Pancreas (tissue), 10 donors: ENCODE results near the gene STAT5B. TPM values are rescaled to one million over a fixed set of nuclear protein-coding genes. Genes with fewer than 3 reads are reported as not detected.
"Not testable (repeated sequence)": the region's sequence is repeated elsewhere in the genome, so short reads cannot be mapped to it uniquely, and the experiment has no call there.

Source experiments
- ATAC-seq, 4 donors: fragments of 200-7000 bp; cut with Tn5 transposase; one replicate each; pipeline versions ENCODE4 v1.8.0 to v1.9.1; 2020; ENCODE audit warnings: mild to moderate bottlenecking in 4 of 4, moderate library complexity in 4 of 4
- DNase-seq, 6 donors: peaks; one replicate each; pipeline ENCODE4 v3.0.0-alpha.2; 2020
- FAIRE-seq: peaks from 2 replicates; lab custom pipeline; 2012; peaks lifted over from hg19 to GRCh38; lab: Jason Lieb, UNC
- H3K27ac ChIP-seq, 4 donors: fragments of 200-600 bp; sonication (generic); 1 replicate in 3 of 4; 2 replicates in 1 of 4; pipeline versions ENCODE4 v1.5.0 to v1.8.0; 2020
- H3K27me3 ChIP-seq, 4 donors: fragments of 200-600 bp; one replicate each; pipeline ENCODE4 v1.8.0; 2021
- H3K36me3 ChIP-seq, 3 donors: fragments of 200-600 bp; sonication (generic) in 1 of 3; one replicate each; pipeline versions ENCODE4 v1.5.0 to v1.8.0; 2020 to 2021
- H3K4me1 ChIP-seq, 3 donors: fragments of 200-600 bp; one replicate each; pipeline ENCODE4 v1.8.0; 2021
- H3K4me3 ChIP-seq, 4 donors: fragments of 200-600 bp; sonication (generic) in 2 of 4; one replicate each; pipeline versions ENCODE4 v1.5.0 to v1.8.0; 2020 to 2021
- H3K9me3 ChIP-seq, 4 donors: fragments of 200-600 bp; one replicate each; pipeline ENCODE4 v1.8.0; 2021
- CTCF ChIP-seq, 4 donors: fragments of 200-600 bp; sonication (generic) in 3 of 4; IDR thresholded peaks; one replicate each; pipeline versions ENCODE4 v1.5.0 to v1.8.0; 2021; ENCODE audit warnings: antibody characterized with exemption in 4 of 4
- WGBS, 2 donors: extraction: QIAGEN DNeasy Blood & Tissue Kit; methylation state at CpG; one replicate each; pipeline ENCODE4 v1.1.7; 2013; 5-methylcytosine and 5-hydroxymethylcytosine counted together
- intact Hi-C, 3 donors: fragments of 100-400 bp; cut with DNase I; formaldehyde crosslinking; loops; one replicate each; pipeline versions ENCODE4 v1.11.1 to v1.14.2; 2022
- polyA plus RNA-seq, 2 donors: library from polyadenylated mRNA; stranded (reverse); fragments of 200-250 nt; gene quantifications; one replicate each; pipeline ENCODE4 v1.2.3, GENCODE V29; 2013
- total RNA-seq, 6 donors: library from RNA; stranded (reverse); fragmentation: NEBNext Ultra II Directional in 4 of 6; extraction: Animal tissue kit (Norgen Biotek cat#: 25700) in 4 of 6; gene quantifications; one replicate each; pipeline versions ENCODE4 v1.2.1 to v1.2.4, GENCODE V29; 2021 to 2023
- donor health status: healthy with polysubstance abuse.
- donor health status: DM: no; HTN: no; CAD: no; lungs with moderate emphysema.
- donor health status: DM: no; HTN: no; CAD: no.
- donor health status: control.
- donor health status: control.
- donor health status: Bipolar disorder and iron deficiency.
- donor health status: DM: yes; HTN: yes; CAD: no.
- donor health status: DM: no; HTN: no; CAD: no.
- donor health status: DM: no; HTN: no; CAD: no.
- donor health status: DM: yes; HTN: yes; CAD: no.

Gene STAT5B
- total and polyA plus RNA-seq, 8 donors, result 17.9 to 27.5 (median 24.1) TPM

DNA sequence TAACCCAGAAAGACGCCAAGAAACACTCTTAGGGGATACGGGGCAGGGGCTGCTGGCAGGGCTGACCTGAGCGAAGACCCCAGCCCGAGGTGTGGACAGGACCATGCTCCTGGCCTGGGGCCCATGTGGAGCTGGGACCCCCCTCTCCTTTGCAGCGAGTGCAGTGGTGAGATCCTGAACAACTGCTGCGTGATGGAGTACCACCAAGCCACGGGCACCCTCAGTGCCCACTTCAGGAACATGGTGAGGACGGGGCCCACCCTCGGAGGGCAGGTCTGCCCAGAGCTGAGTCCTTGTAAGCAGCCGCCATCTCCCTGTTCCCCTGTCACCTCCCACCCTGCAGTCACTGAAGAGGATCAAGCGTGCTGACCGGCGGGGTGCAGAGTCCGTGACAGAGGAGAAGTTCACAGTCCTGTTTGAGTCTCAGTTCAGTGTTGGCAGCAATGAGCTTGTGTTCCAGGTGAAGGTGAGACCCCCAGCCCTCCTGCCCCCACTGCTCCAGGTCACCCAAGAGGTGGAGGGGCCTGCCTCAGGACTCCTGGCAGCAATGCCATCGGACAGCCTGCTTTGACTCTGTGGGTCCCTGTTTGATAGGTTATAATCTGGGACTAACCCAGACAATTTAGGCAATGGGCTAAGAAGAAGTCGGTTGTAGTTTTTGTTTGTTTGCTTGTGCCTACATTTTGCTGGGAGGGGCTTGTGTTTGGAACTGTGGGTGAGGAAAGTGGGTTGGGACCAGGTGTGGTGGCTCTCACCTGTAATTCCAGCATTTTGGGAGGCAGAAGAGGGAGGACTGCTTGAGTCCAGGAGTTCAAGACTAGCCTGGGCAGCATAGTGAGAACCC, 28.2 kb upstream of the STAT5B start:
- no peak overlapping the region for H3K4me3 ChIP-seq
- FAIRE-seq (no peak), ATAC-seq (no peak), DNase-seq (no peak)
- no peak overlapping the region for H3K27ac ChIP-seq
- H3K27me3 ChIP-seq, result no peaks in the 10 kb centered on the region
- H3K36me3 ChIP-seq, result peaks cover 0 to 5% (median 0%) of the 10 kb centered on the region in 3 donors
- WGBS, 2 donors, result 93 to 95% methylated on average over 15 to 16 of the region's 16 CpGs
- no peaks in the 10 kb centered on the region for H3K9me3 ChIP-seq
- intact Hi-C loops, result no loop called here
- H3K4me1 ChIP-seq, result no peaks in the 10 kb centered on the region
- no peak for TF ChIP-seq CTCF (IDR thresholded peaks at IDR 0.05)

GRCh38 chr17:42303694-42304093, 27.5 kb upstream of the STAT5B start:
- 89 to 93% methylated on average over 3 of the region's 3 CpGs for WGBS, 2 donors
- Histone ChIP-seq H3K36me3 (peaks cover 0 to 5% (median 0%) of the 10 kb centered on the region in 3 donors), H3K27ac (no peak overlapping the region), H3K4me1 (no peaks in the 10 kb centered on the region), H3K4me3 (no peak overlapping the region), H3K9me3 (no peaks in the 10 kb centered on the region), H3K27me3 (no peaks in the 10 kb centered on the region)
- TF ChIP-seq CTCF (IDR thresholded peaks at IDR 0.05), result no peak
- DNase-seq (no peak), ATAC-seq (no peak), FAIRE-seq (no peak)
- intact Hi-C loops, result no loop called here

DNA sequence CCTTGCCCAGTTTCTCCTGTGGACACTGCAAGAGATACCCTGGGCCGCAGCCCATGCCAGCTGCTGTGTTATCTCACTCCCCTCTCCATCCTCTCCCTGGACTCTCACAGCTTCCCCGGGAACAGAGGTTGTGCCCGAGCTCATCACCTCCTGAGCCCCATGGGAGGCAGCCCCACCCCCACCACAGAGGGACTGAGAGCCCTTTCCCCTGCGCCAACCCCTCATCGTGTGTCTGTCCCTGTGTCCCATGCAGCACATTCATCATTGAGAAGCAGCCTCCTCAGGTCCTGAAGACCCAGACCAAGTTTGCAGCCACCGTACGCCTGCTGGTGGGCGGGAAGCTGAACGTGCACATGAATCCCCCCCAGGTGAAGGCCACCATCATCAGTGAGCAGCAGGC, 24.8 kb upstream of the STAT5B start:
- H3K4me3 ChIP-seq, result no peak overlapping the region
- TF ChIP-seq CTCF (IDR thresholded peaks at IDR 0.05), result no peak
- DNase-seq, result no peak
- WGBS, 2 donors, result 84 to 90% methylated on average over 9 of the region's 9 CpGs
- no peaks in the 10 kb centered on the region for H3K9me3 ChIP-seq
- FAIRE-seq, result no peak
- H3K27me3 ChIP-seq, result no peaks in the 10 kb centered on the region
- H3K36me3 ChIP-seq, result no peaks in the 10 kb centered on the region
- no peak for ATAC-seq
- intact Hi-C loops, result no loop called here
- H3K27ac ChIP-seq, result no peak overlapping the region
- H3K4me1 ChIP-seq, result no peaks in the 10 kb centered on the region

DNA sequence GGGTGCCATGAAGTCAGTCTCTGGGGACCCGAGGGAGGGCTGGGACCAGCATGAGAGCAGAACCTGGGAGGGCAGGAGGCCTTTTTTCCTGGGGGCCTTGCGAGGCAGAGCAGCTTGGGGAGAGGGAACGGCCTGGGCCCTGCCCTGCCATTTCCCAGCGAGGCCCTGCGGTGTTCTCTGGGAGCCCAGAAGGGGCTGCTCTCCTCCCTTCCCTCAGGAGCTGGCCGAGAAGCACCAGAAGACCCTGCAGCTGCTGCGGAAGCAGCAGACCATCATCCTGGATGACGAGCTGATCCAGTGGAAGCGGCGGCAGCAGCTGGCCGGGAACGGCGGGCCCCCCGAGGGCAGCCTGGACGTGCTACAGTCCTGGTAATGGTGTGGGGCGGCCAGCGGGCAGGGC, 23.7 kb upstream of the STAT5B start:
- H3K4me1 ChIP-seq, H3K27ac ChIP-seq, H3K36me3 ChIP-seq, H3K4me3 ChIP-seq, H3K9me3 ChIP-seq, ATAC-seq, intact Hi-C loops, DNase-seq, FAIRE-seq, H3K27me3 ChIP-seq: not testable (repeated sequence)
- 100% methylated on average over 2 of the region's 17 CpGs for WGBS, 2 donors

DNA sequence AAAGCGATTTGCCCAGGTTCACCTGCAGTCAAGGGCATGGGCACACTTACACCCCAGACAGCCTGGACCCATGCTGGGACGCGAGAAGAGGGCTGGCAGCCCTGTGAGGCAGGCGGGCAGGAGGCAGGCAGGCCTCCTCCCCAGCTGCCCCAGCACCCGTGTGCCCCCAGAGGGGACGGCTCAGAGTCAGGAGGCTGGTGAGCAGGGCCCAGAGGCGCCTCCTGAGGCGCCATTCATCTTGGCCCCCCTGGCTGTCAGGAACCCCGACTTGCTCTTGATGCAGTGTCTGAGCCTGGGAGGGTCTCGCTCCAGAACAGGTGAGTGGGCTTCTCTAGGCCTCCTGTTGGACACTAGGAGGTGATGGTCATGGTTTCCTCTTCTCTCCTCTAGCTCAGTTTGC, 23.2 kb upstream of the STAT5B start:
- DNase-seq, H3K27me3 ChIP-seq, intact Hi-C loops, H3K4me3 ChIP-seq, H3K9me3 ChIP-seq, ATAC-seq, H3K4me1 ChIP-seq, H3K27ac ChIP-seq, H3K36me3 ChIP-seq, FAIRE-seq: not testable (repeated sequence)
- WGBS, 2 donors, result 89 to 92% methylated on average over 10 of the region's 10 CpGs

DNA sequence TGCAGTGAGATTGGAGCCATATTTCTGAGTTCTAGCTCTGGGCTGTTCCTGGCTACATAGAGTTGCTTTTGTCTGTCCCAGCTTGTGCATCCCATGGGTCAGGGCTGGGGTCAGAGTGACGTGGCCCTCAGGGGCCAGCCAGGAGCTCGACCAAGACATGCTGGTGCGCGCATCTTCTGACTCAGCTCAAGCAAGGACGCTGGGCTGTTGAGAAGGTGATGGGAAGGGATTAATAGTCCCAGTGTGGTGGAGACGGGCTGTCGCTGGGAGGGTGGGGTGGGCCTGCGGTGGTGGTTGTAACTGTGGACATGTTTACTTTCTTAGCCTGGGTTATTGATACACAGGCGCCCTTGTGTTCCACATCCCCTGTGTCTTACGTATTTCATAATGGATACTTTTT, 21.6 kb upstream of the STAT5B start:
- H3K36me3 ChIP-seq, FAIRE-seq, H3K27ac ChIP-seq, H3K27me3 ChIP-seq, H3K4me3 ChIP-seq, H3K4me1 ChIP-seq, ATAC-seq, intact Hi-C loops, DNase-seq, H3K9me3 ChIP-seq: not testable (repeated sequence)
- WGBS, 2 donors, result 78 to 90% methylated on average over 5 to 10 of the region's 10 CpGs
